ENCODE data around the gene ZNF709. TPM values are rescaled to one million over a fixed set of nuclear protein-coding genes. Genes with fewer than 3 reads are reported as not detected.

The ZNF709 gene
- total and polyA plus RNA-seq, 2 of the 13 experiments (the other 11 are each of a cell fraction or from before 2014, with no cell fraction given), result 1.5 to 3.9 TPM

DNA sequence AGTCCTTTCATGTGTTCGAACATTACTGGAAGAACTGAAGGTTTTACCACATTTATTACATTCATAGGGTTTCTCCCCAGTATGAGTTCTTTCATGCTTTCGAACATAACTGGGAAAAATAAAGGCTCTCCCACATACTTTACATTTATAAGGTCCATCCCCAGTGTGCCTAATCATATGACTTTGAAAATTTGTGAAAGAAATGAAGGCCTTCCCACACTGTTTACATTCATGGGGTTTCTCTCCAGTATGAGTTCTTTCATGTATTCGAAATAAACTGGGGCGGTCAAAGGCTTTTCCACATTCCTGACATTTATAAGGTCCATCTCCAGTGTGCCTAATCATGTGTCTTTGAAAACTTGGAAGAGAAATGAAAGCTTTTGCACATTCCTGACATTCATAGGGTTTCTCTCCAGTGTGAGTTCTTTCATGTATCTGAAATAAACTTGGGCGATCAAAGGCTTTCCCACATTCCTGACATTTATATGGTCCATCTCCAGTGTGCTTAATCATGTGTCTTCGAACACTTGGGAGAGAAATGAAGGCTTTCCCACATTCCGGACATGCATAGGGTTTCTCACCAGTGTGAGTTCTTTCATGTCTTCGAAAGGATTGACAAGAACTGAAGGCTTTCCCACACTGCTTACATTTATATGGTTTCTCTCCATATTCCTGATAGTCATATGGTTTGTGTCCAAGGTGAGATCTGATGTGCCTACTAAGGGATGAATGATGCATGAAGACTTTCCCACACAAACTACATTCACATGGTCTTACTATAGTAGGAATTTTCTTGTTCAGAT is 42.6 kb upstream of the ZNF709 start:
- H3K27me3 ChIP-seq (ENCODE audit: control insufficient read depth in 1 of 2, insufficient read depth in 2 of 2, low read length in 2 of 2), result no peaks in the 10 kb centered on the region
- H3K4me2 ChIP-seq (ENCODE audit: low read depth, low read length), result no peak overlapping the region
- peaks cover 97% of the 10 kb centered on the region for H3K9me3 ChIP-seq (ENCODE audit: low read length)
- 97% methylated on average over 8 of the region's 8 CpGs for WGBS (ENCODE audit: low lambda C conversion rate)
- ChIA-PET POLR2A (no interaction called here), CTCF (ENCODE audit: low intra/inter-chr PET ratio, low total read pairs) (no interaction called here)
- H3K79me2 ChIP-seq (ENCODE audit: insufficient read depth, low read length), result peaks cover 8% of the 10 kb centered on the region
- no peak for FAIRE-seq
- intact Hi-C loops (cut with micrococcal nuclease; ENCODE audit: unreplicated experiment) (no loop called here), in situ Hi-C loops (cut with HindIII; ENCODE audit: extremely low pct_ligation_motif_present, low pct_unique_long_range_greater_than_20kb) (no loop called here)
- H3K4me1 ChIP-seq (ENCODE audit: insufficient read depth, low read length), result no peaks in the 10 kb centered on the region
- TF ChIP-seq ZNF274 (CRISPR knock-in tag; IDR thresholded peaks at IDR 0.05) (peak; percentile 87; the same call in 1 of the 2 replicates), ZNF75D (CRISPR knock-in tag; IDR thresholded peaks at IDR 0.05; ENCODE audit: borderline replicate concordance) (peak; percentile 99), MTA3 (CRISPR knock-in tag; IDR thresholded peaks at IDR 0.05) (no peak)
- no peak for ATAC-seq
- H3K9ac ChIP-seq (ENCODE audit: insufficient read depth, low read depth, low read length), result no peak overlapping the region
- peaks cover 21 to 52% of the 10 kb centered on the region in 2 experiments for H3K36me3 ChIP-seq (replicated peaks in 1 of 2; ENCODE audit: control insufficient read depth in 1 of 2, insufficient read depth in 2 of 2, low read length in 2 of 2)
- no peak overlapping the region for H3K27ac ChIP-seq (ENCODE audit: extremely low read length, insufficient read depth, low read length)
- H4K20me1 ChIP-seq (ENCODE audit: insufficient read depth, low read length), result no peaks in the 10 kb centered on the region
- TSS peak; percentile 37 for BruUV-seq (replicated peaks)
- DNase-seq (ENCODE audit: low spot score), result no peak
- H3K4me3 ChIP-seq (replicated peaks in 1 of 3; ENCODE audit: insufficient read depth in 1 of 3, low read depth in 2 of 3, low read length in 3 of 3), result no peak overlapping the region
- H2AFZ ChIP-seq (ENCODE audit: low read length), result no peak overlapping the region

DNA sequence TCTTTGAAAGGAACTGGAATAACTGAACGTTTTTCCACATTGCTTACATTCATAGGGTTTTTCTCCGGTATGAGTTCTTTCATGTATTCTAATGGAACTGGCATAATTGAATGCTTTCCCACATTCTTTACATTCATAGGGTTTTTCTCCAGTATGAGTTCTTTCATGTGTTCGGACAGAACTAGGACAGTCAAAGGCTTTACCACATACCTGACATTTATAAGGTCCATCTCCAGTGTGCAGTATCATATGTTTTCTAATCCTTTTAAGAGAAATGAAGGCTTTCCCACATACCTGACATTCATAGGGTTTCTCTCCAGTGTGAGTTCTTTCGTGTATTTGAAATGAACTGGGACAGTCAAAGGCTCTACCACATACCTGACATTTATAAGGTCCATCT is 41.9 kb upstream of the ZNF709 start:
- no TSS peak for BruUV-seq (replicated peaks)
- Histone ChIP-seq H2AFZ (ENCODE audit: low read length) (no peak overlapping the region), H3K27ac (ENCODE audit: extremely low read length, insufficient read depth, low read length) (no peak overlapping the region), H3K79me2 (ENCODE audit: insufficient read depth, low read length) (peaks cover 4% of the 10 kb centered on the region), H3K4me1 (ENCODE audit: insufficient read depth, low read length) (no peaks in the 10 kb centered on the region), H3K36me3 (replicated peaks in 1 of 2; ENCODE audit: control insufficient read depth in 1 of 2, insufficient read depth in 2 of 2, low read length in 2 of 2) (peaks cover 21 to 52% of the 10 kb centered on the region in 2 experiments), H4K20me1 (ENCODE audit: insufficient read depth, low read length) (no peaks in the 10 kb centered on the region), H3K9me3 (ENCODE audit: low read length) (peaks cover 99% of the 10 kb centered on the region), H3K4me3 (replicated peaks in 1 of 3; ENCODE audit: insufficient read depth in 1 of 3, low read depth in 2 of 3, low read length in 3 of 3) (no peak overlapping the region), H3K4me2 (ENCODE audit: low read depth, low read length) (no peak overlapping the region), H3K27me3 (ENCODE audit: control insufficient read depth in 1 of 2, insufficient read depth in 2 of 2, low read length in 2 of 2) (no peaks in the 10 kb centered on the region), H3K9ac (ENCODE audit: insufficient read depth, low read depth, low read length) (no peak overlapping the region)
- TF ChIP-seq, protein P1, sequence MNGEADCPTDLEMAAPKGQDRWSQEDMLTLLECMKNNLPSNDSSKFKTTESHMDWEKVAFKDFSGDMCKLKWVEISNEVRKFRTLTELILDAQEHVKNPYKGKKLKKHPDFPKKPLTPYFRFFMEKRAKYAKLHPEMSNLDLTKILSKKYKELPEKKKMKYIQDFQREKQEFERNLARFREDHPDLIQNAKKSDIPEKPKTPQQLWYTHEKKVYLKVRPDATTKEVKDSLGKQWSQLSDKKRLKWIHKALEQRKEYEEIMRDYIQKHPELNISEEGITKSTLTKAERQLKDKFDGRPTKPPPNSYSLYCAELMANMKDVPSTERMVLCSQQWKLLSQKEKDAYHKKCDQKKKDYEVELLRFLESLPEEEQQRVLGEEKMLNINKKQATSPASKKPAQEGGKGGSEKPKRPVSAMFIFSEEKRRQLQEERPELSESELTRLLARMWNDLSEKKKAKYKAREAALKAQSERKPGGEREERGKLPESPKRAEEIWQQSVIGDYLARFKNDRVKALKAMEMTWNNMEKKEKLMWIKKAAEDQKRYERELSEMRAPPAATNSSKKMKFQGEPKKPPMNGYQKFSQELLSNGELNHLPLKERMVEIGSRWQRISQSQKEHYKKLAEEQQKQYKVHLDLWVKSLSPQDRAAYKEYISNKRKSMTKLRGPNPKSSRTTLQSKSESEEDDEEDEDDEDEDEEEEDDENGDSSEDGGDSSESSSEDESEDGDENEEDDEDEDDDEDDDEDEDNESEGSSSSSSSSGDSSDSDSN (CRISPR knock-in tag; IDR thresholded peaks at IDR 0.05), result no peak
- TF ChIP-seq ISX (CRISPR knock-in tag; conservative IDR thresholded peaks at IDR 0.05), result no peak
- TF ChIP-seq BHLHE40 (IDR thresholded peaks at IDR 0.05; ENCODE audit: low read length), result no peak
- no peak for TF ChIP-seq MED8 (CRISPR knock-in tag; IDR thresholded peaks at IDR 0.05; ENCODE audit: insufficient replicate concordance)
- TF ChIP-seq SRSF1 (optimal IDR thresholded peaks at IDR 0.05; ENCODE audit: low read depth, low read length), result no peak
- no peak for TF ChIP-seq ZNF121 (CRISPR knock-in tag; IDR thresholded peaks at IDR 0.05)
- no peak for TF ChIP-seq ZNF296 (CRISPR knock-in tag; conservative IDR thresholded peaks at IDR 0.05)
- no peak for TF ChIP-seq KLF12 (CRISPR knock-in tag; IDR thresholded peaks at IDR 0.05; ENCODE audit: borderline replicate concordance)
- no peak for TF ChIP-seq RORA (CRISPR knock-in tag; IDR thresholded peaks at IDR 0.05)
- no peak for TF ChIP-seq ZNF496 (CRISPR knock-in tag; IDR thresholded peaks at IDR 0.05; ENCODE audit: insufficient replicate concordance)
- 99% methylated on average over 4 of the region's 4 CpGs for WGBS (ENCODE audit: low lambda C conversion rate)
- POLR2A ChIA-PET, result no interaction called here
- DNase-seq (ENCODE audit: low spot score), result no peak
- in situ Hi-C loops (cut with HindIII; ENCODE audit: extremely low pct_ligation_motif_present, low pct_unique_long_range_greater_than_20kb), result no loop called here
- ATAC-seq, result no peak
- intact Hi-C loops (cut with micrococcal nuclease; ENCODE audit: unreplicated experiment), result no loop called here
- FAIRE-seq, result no peak
- CTCF ChIA-PET (ENCODE audit: low intra/inter-chr PET ratio, low total read pairs), result no interaction called here
